PC-3 (cell line): ENCODE measurements around the gene PCK2.

ENCODE experiments used
- CTCF ChIP-seq: fragments of 300-600 bp; sonication (generic); conservative IDR thresholded peaks from 2 replicates; pipeline ENCODE4 v1.5.1; 2017; ENCODE audit warnings: antibody characterized with exemption, low read depth, mild to moderate bottlenecking, low read length
- EZH2 ChIP-seq: fragments of 300-600 bp; sonication (generic); IDR thresholded peaks from one replicate; pipeline ENCODE4 v1.6.1; 2017; ENCODE audit warnings: antibody characterized with exemption, mild to moderate bottlenecking, low read length; ENCODE audit not compliant: unreplicated experiment

- TF ChIP-seq EZH2: no peak
- TF ChIP-seq CTCF: no peak
Measured at GRCh38 chr14:24063263-24063836, 30.8 kb upstream of the PCK2 start.
